Large intestine (tissue), 12 donors: ENCODE results near the gene DMRTA1. TPM values are rescaled to one million over a fixed set of nuclear protein-coding genes. Genes with fewer than 3 reads are reported as not detected.

Experiments used
- DNase-seq, 2 donors: peaks; one replicate each; pipeline versions ENCODE4 v3.0.0 to v3.0.0-alpha.2; 2013
- H3K27ac ChIP-seq: one replicate; pipeline ENCODE4 v1.5.1; 2013; ENCODE audit warnings: low read length
- H3K27me3 ChIP-seq: 2 replicates; pipeline ENCODE4 v1.6.1; 2013; ENCODE audit warnings: low read length; ENCODE audit not compliant: control insufficient read depth, insufficient read depth
- H3K36me3 ChIP-seq: 2 replicates; pipeline ENCODE4 v1.6.1; 2013; ENCODE audit warnings: low read length; ENCODE audit not compliant: control insufficient read depth, insufficient read depth
- H3K4me1 ChIP-seq: one replicate; pipeline ENCODE4 v1.6.1; 2013; ENCODE audit warnings: low read length; ENCODE audit not compliant: control insufficient read depth, insufficient read depth
- H3K4me3 ChIP-seq: one replicate; pipeline ENCODE4 v1.5.1; 2013; ENCODE audit warnings: low read length
- H3K9me3 ChIP-seq: one replicate; pipeline ENCODE4 v1.6.1; 2013; ENCODE audit warnings: mild to moderate bottlenecking, low read depth, low read length, moderate library complexity; ENCODE audit not compliant: control insufficient read depth
- WGBS: methylation state at CpG from one replicate; pipeline ENCODE4 v1.1.5; 2013; ENCODE audit warnings: low lambda C conversion rate; ENCODE audit not compliant: insufficient coverage; 5-methylcytosine and 5-hydroxymethylcytosine counted together
- long read RNA-seq, 11 donors: transcript quantifications; one replicate each; lab custom pipeline, GENCODE V29; 2026
- polyA plus RNA-seq: library from polyadenylated mRNA; unstranded; fragments of 120-200 nt; gene quantifications from one replicate; pipeline ENCODE4 v1.2.1, GENCODE V29; 2013

Gene DMRTA1
- polyA plus RNA-seq, result 0.15 TPM
- long read RNA-seq, donor 1, result 0 reads
- long read RNA-seq, donor 2, result 0 reads
- long read RNA-seq, donor 3, result 0 reads
- long read RNA-seq, donor 4, result 0 reads
- long read RNA-seq, donor 5, result 0 reads
- long read RNA-seq, donor 6, result 0 reads
- long read RNA-seq, donor 7, result 0 reads
- long read RNA-seq, donor 8, result 0 reads
- long read RNA-seq, donor 9, result 0 reads
- long read RNA-seq, donor 10, result 0 reads
- long read RNA-seq, donor 11, result 0 reads

- peaks cover 24% of the 10 kb centered on the region for H3K27me3 ChIP-seq
- H3K4me3 ChIP-seq, result peak within 1 kb of the TSS; percentile 48
- no peaks in the 10 kb centered on the region for H3K36me3 ChIP-seq
- peaks cover 3% of the 10 kb centered on the region for H3K9me3 ChIP-seq
- no peak within 1 kb of the TSS for H3K27ac ChIP-seq
- DNase-seq, result no peak
- WGBS, result no CpG with 5 or more reads among the region's 24 CpGs
- H3K4me1 ChIP-seq, result no peaks in the 10 kb centered on the region
These were observed at the start of gene DMRTA1 for GRCh38 chr9:22446589-22446949. Gene DMRTA1 (plus strand): TSS chr9:22446824. CDS start chr9:22447066, 242 bp downstream.

- no peaks in the 10 kb centered on the region for H3K4me1 ChIP-seq
- no peak overlapping the region for H3K27ac ChIP-seq
- H3K9me3 ChIP-seq, result no peaks in the 10 kb centered on the region
- no peaks in the 10 kb centered on the region for H3K36me3 ChIP-seq
- H3K4me3 ChIP-seq, result no peak overlapping the region
- WGBS, result no CpG with 5 or more reads among the region's 2 CpGs
- DNase-seq, result no peak
- no peaks in the 10 kb centered on the region for H3K27me3 ChIP-seq
These were observed 45.0 kb upstream of the DMRTA1 start for GRCh38 chr9:22401671-22402070.

- no peak overlapping the region for H3K4me3 ChIP-seq
- no peaks in the 10 kb centered on the region for H3K36me3 ChIP-seq
- DNase-seq, result no peak
- no peak overlapping the region for H3K27ac ChIP-seq
- H3K9me3 ChIP-seq, result no peaks in the 10 kb centered on the region
- WGBS, result no CpG with 5 or more reads among the region's 13 CpGs
- no peaks in the 10 kb centered on the region for H3K4me1 ChIP-seq
- H3K27me3 ChIP-seq, result no peaks in the 10 kb centered on the region
These were observed 40.6 kb upstream of the DMRTA1 start for GRCh38 chr9:22405869-22406659.

GRCh38 chr9:22413884-22414283 is 32.7 kb upstream of the DMRTA1 start:
- Histone ChIP-seq H3K27ac (no peak overlapping the region), H3K9me3 (no peaks in the 10 kb centered on the region), H3K36me3 (no peaks in the 10 kb centered on the region), H3K27me3 (no peaks in the 10 kb centered on the region), H3K4me3 (no peak overlapping the region), H3K4me1 (no peaks in the 10 kb centered on the region)
- WGBS, result no CpG with 5 or more reads among the region's 1 CpG
- no peak for DNase-seq

GRCh38 chr9:22415941-22416691 is 30.5 kb upstream of the DMRTA1 start:
- WGBS, result 76% methylated on average over 3 of the region's 5 CpGs
- no peaks in the 10 kb centered on the region for H3K4me1 ChIP-seq

GRCh38 chr9:22416692-22417060 is 29.9 kb upstream of the DMRTA1 start:
- no CpG with 5 or more reads among the region's 1 CpG for WGBS
- H3K27ac ChIP-seq, result no peak overlapping the region
- H3K9me3 ChIP-seq, result no peaks in the 10 kb centered on the region
- no peak for DNase-seq
- H3K36me3 ChIP-seq, result no peaks in the 10 kb centered on the region
- no peaks in the 10 kb centered on the region for H3K4me1 ChIP-seq
- no peaks in the 10 kb centered on the region for H3K27me3 ChIP-seq
- H3K4me3 ChIP-seq, result no peak overlapping the region

More at GRCh38 chr9:22415941-22416691, 30.5 kb upstream of the DMRTA1 start:
- H3K4me3 ChIP-seq, result no peak overlapping the region
- no peaks in the 10 kb centered on the region for H3K27me3 ChIP-seq
- no peak overlapping the region for H3K27ac ChIP-seq
- no peaks in the 10 kb centered on the region for H3K9me3 ChIP-seq
- no peak for DNase-seq
- no peaks in the 10 kb centered on the region for H3K36me3 ChIP-seq

GRCh38 chr9:22423566-22423965 is 23.1 kb upstream of the DMRTA1 start:
- no peak overlapping the region for H3K4me3 ChIP-seq
- WGBS, result no CpG with 5 or more reads among the region's 1 CpG

GRCh38 chr9:22424616-22425015 is 22.0 kb upstream of the DMRTA1 start:
- Histone ChIP-seq H3K36me3 (no peaks in the 10 kb centered on the region), H3K27me3 (no peaks in the 10 kb centered on the region), H3K4me1 (no peaks in the 10 kb centered on the region), H3K27ac (no peak overlapping the region), H3K4me3 (no peak overlapping the region), H3K9me3 (no peaks in the 10 kb centered on the region)
- no peak for DNase-seq
- WGBS, result no CpG with 5 or more reads among the region's 2 CpGs

More at GRCh38 chr9:22423566-22423965, 23.1 kb upstream of the DMRTA1 start:
- Histone ChIP-seq H3K27ac (no peak overlapping the region), H3K4me1 (no peaks in the 10 kb centered on the region), H3K36me3 (no peaks in the 10 kb centered on the region), H3K27me3 (no peaks in the 10 kb centered on the region), H3K9me3 (no peaks in the 10 kb centered on the region)
- DNase-seq, result no peak

GRCh38 chr9:22425551-22425950 is 21.1 kb upstream of the DMRTA1 start:
- Histone ChIP-seq H3K27ac (no peak overlapping the region), H3K9me3 (no peaks in the 10 kb centered on the region), H3K4me3 (no peak overlapping the region), H3K36me3 (no peaks in the 10 kb centered on the region), H3K4me1 (no peaks in the 10 kb centered on the region), H3K27me3 (no peaks in the 10 kb centered on the region)
- DNase-seq, result no peak
- WGBS, result 60% methylated on average over 1 of the region's 4 CpGs

- no peaks in the 10 kb centered on the region for H3K36me3 ChIP-seq
- no peaks in the 10 kb centered on the region for H3K4me1 ChIP-seq
- no peak overlapping the region for H3K4me3 ChIP-seq
- H3K27me3 ChIP-seq, result no peaks in the 10 kb centered on the region
- no peaks in the 10 kb centered on the region for H3K9me3 ChIP-seq
- WGBS, result 84% methylated on average over 4 of the region's 5 CpGs
- no peak overlapping the region for H3K27ac ChIP-seq
- no peak for DNase-seq
These were observed 19.3 kb upstream of the DMRTA1 start for GRCh38 chr9:22427226-22427880.
